Measurements from ENCODE around the gene THG1L. TPM values are rescaled to one million over a fixed set of nuclear protein-coding genes. Genes with fewer than 3 reads are reported as not detected.
A peak's percentile ranks its signal among the peaks of the same experiment; 100 is the strongest.

The THG1L gene
- total RNA-seq, 1 experiment from 2014 or later = 45.3 TPM

GRCh38 chr5:157758706-157759105 lies 27.5 kb downstream of the THG1L start:
- H3K9me2 ChIP-seq (replicated peaks; ENCODE audit: low read length) = no peaks in the 10 kb centered on the region
- CTCF ChIA-PET = no interaction called here
- H3K9me3 ChIP-seq (ENCODE audit: low read length) = no peaks in the 10 kb centered on the region
- no peaks in the 10 kb centered on the region for H3F3A ChIP-seq (ENCODE audit: low read length, unreplicated experiment)
- no TSS peak for BruUV-seq (replicated peaks)
- no peak overlapping the region for H3K4me3 ChIP-seq (ENCODE audit: low read length)
- H3K27me3 ChIP-seq (ENCODE audit: low read length) = no peaks in the 10 kb centered on the region
- no peak for ATAC-seq
- H3K79me2 ChIP-seq (ENCODE audit: low read length) = no peaks in the 10 kb centered on the region
- H2AFZ ChIP-seq (ENCODE audit: low read length) = no peak overlapping the region
- H3K9ac ChIP-seq (ENCODE audit: low read length) = no peak overlapping the region
- TF ChIP-seq CTCF (conservative IDR thresholded peaks at IDR 0.05; ENCODE audit: low read depth, low read length) = no peak
- no peak for TF ChIP-seq EZH2 (IDR thresholded peaks at IDR 0.05; ENCODE audit: low read length, unreplicated experiment)
- TF ChIP-seq EZH2phosphoT487 (IDR thresholded peaks at IDR 0.05; ENCODE audit: borderline replicate concordance, low read length) = no peak
- DNase-seq = no peak
- peaks cover 20% of the 10 kb centered on the region; the same call in 1 of the 2 replicates for H3K36me3 ChIP-seq (ENCODE audit: low read depth, low read length)
- H4K20me1 ChIP-seq (ENCODE audit: low read length) = no peaks in the 10 kb centered on the region
- H3K4me1 ChIP-seq (ENCODE audit: insufficient read depth, low read length) = no peaks in the 10 kb centered on the region
- POLR2A ChIA-PET (ENCODE audit: unreplicated experiment) = no interaction called here
- H3K4me2 ChIP-seq (ENCODE audit: low read length) = no peak overlapping the region
- intact Hi-C loops (cut with micrococcal nuclease) = no loop called here
- H3K27ac ChIP-seq (ENCODE audit: low read length) = no peak overlapping the region

GRCh38 chr5:157761690-157762621 lies 30.7 kb downstream of the THG1L start:
- BruUV-seq (replicated peaks) = no TSS peak
- intact Hi-C loops (cut with micrococcal nuclease) = loop anchor here (1.0 to 10.0 kb wide), 5 partner anchors 35 to 1373 kb away; no protein-coding TSS in a partner anchor
- TF ChIP-seq CTCF (conservative IDR thresholded peaks at IDR 0.05; ENCODE audit: low read depth, low read length) (peak; percentile 98), EZH2 (IDR thresholded peaks at IDR 0.05; ENCODE audit: low read length, unreplicated experiment) (no peak), EZH2phosphoT487 (IDR thresholded peaks at IDR 0.05; ENCODE audit: borderline replicate concordance, low read length) (no peak)
- ATAC-seq = peak; percentile 98
- no peaks in the 10 kb centered on the region for H3K9me3 ChIP-seq (ENCODE audit: low read length)
- no peak overlapping the region for H3K4me3 ChIP-seq (ENCODE audit: low read length)
- no peak overlapping the region for H2AFZ ChIP-seq (ENCODE audit: low read length)
- ChIA-PET CTCF (no interaction called here), POLR2A (ENCODE audit: unreplicated experiment) (no interaction called here)
- H3K27me3 ChIP-seq (ENCODE audit: low read length) = no peaks in the 10 kb centered on the region
- DNase-seq = peak; percentile 86
- no peaks in the 10 kb centered on the region for H3K9me2 ChIP-seq (replicated peaks; ENCODE audit: low read length)
- no peaks in the 10 kb centered on the region for H4K20me1 ChIP-seq (ENCODE audit: low read length)
- peaks cover 7% of the 10 kb centered on the region; the same call in 1 of the 2 replicates for H3K4me1 ChIP-seq (ENCODE audit: insufficient read depth, low read length)
- H3K27ac ChIP-seq (ENCODE audit: low read length) = no peak overlapping the region
- no peaks in the 10 kb centered on the region for H3F3A ChIP-seq (ENCODE audit: low read length, unreplicated experiment)
- H3K9ac ChIP-seq (ENCODE audit: low read length) = no peak overlapping the region
- H3K79me2 ChIP-seq (ENCODE audit: low read length) = no peaks in the 10 kb centered on the region
- H3K36me3 ChIP-seq (ENCODE audit: low read depth, low read length) = no peaks in the 10 kb centered on the region; the same call in 1 of the 2 replicates
- H3K4me2 ChIP-seq (ENCODE audit: low read length) = no peak overlapping the region

- no peaks in the 10 kb centered on the region for H4K20me1 ChIP-seq (ENCODE audit: low read length)
- H3K79me2 ChIP-seq (ENCODE audit: low read length) = no peaks in the 10 kb centered on the region
- H2AFZ ChIP-seq (ENCODE audit: low read length) = no peak overlapping the region
- TF ChIP-seq EZH2 (IDR thresholded peaks at IDR 0.05; ENCODE audit: low read length, unreplicated experiment) (no peak), CTCF (conservative IDR thresholded peaks at IDR 0.05; ENCODE audit: low read depth, low read length) (no peak), EZH2phosphoT487 (IDR thresholded peaks at IDR 0.05; ENCODE audit: borderline replicate concordance, low read length) (no peak)
- no peaks in the 10 kb centered on the region for H3K9me2 ChIP-seq (replicated peaks; ENCODE audit: low read length)
- no peaks in the 10 kb centered on the region for H3F3A ChIP-seq (ENCODE audit: low read length, unreplicated experiment)
- peaks cover 12% of the 10 kb centered on the region for H3K4me1 ChIP-seq (ENCODE audit: insufficient read depth, low read length)
- no peak overlapping the region for H3K4me2 ChIP-seq (ENCODE audit: low read length)
- intact Hi-C loops (cut with micrococcal nuclease) = loop anchor here (5.0 to 10.0 kb wide), 2 partner anchors 33 to 1370 kb away; no protein-coding TSS in a partner anchor
- no peak overlapping the region for H3K27ac ChIP-seq (ENCODE audit: low read length)
- no peak overlapping the region for H3K4me3 ChIP-seq (ENCODE audit: low read length)
- POLR2A ChIA-PET (ENCODE audit: unreplicated experiment) = interaction anchor here (0.7 kb wide), 1 partner anchor 163 kb away, joined by 3 read pairs; no protein-coding TSS in a partner anchor
- no peaks in the 10 kb centered on the region for H3K9me3 ChIP-seq (ENCODE audit: low read length)
- CTCF ChIA-PET = no interaction called here
- H3K27me3 ChIP-seq (ENCODE audit: low read length) = no peaks in the 10 kb centered on the region
- ATAC-seq (no peak), DNase-seq (no peak)
- no peak overlapping the region for H3K9ac ChIP-seq (ENCODE audit: low read length)
- BruUV-seq (replicated peaks) = no TSS peak
- no peaks in the 10 kb centered on the region; the same call in 1 of the 2 replicates for H3K36me3 ChIP-seq (ENCODE audit: low read depth, low read length)
Measured at GRCh38 chr5:157764531-157764930, 33.3 kb downstream of the THG1L start.
